Measurements from ENCODE around the gene CLASP1. TPM values are rescaled to one million over a fixed set of nuclear protein-coding genes. Genes with fewer than 3 reads are reported as not detected.

CLASP1 gene
- total RNA-seq, 1 donor from 2014 or later, result 163 TPM

DNA sequence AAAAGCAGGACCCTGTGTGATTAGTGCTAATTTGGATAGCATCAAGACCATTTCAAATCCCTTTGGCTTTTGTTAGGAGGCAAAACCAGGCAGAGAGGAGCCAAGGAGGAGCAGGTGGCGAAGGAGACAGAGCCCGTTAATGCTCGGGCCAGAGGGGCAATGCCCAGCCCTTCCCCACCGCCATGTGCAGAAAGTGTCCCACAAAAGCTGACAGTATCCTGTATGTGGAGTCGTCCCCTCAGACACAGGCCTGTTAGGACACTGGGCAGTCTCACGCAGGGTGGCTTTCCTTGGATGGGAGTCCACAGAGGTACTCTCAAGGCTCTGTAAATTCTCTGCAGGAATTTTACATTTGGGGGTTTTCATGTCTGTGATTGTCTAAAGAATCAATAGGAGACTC is 319.5 kb downstream of the CLASP1 start:
- DNase-seq, result no peak

GRCh38 chr2:121326628-121327027 is 322.6 kb downstream of the CLASP1 start:
- H3K4me3 Mint-ChIP-seq (ENCODE audit: unreplicated experiment), result no peak overlapping the region
- H3K27me3 Mint-ChIP-seq (ENCODE audit: unreplicated experiment), result peaks cover 3% of the 10 kb centered on the region
- no peak for DNase-seq
- TF ChIP-seq, protein P1, sequence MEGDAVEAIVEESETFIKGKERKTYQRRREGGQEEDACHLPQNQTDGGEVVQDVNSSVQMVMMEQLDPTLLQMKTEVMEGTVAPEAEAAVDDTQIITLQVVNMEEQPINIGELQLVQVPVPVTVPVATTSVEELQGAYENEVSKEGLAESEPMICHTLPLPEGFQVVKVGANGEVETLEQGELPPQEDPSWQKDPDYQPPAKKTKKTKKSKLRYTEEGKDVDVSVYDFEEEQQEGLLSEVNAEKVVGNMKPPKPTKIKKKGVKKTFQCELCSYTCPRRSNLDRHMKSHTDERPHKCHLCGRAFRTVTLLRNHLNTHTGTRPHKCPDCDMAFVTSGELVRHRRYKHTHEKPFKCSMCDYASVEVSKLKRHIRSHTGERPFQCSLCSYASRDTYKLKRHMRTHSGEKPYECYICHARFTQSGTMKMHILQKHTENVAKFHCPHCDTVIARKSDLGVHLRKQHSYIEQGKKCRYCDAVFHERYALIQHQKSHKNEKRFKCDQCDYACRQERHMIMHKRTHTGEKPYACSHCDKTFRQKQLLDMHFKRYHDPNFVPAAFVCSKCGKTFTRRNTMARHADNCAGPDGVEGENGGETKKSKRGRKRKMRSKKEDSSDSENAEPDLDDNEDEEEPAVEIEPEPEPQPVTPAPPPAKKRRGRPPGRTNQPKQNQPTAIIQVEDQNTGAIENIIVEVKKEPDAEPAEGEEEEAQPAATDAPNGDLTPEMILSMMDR (IDR thresholded peaks at IDR 0.05; ENCODE audit: partially characterized antibody, unreplicated experiment), result no peak
- H3K36me3 Mint-ChIP-seq (ENCODE audit: unreplicated experiment), result peaks cover 4% of the 10 kb centered on the region
- no peak overlapping the region for H3K27ac Mint-ChIP-seq (ENCODE audit: unreplicated experiment)
- H3K4me1 Mint-ChIP-seq (ENCODE audit: low read depth, unreplicated experiment), result no peaks in the 10 kb centered on the region
- H3K9me3 Mint-ChIP-seq (ENCODE audit: unreplicated experiment), result no peaks in the 10 kb centered on the region

More for the DNA sequence above, 319.5 kb downstream of the CLASP1 start:
- Mint-ChIP-seq H3K27ac (ENCODE audit: unreplicated experiment) (no peak overlapping the region), H3K4me3 (ENCODE audit: unreplicated experiment) (no peak overlapping the region), H3K9me3 (ENCODE audit: unreplicated experiment) (peaks cover 2% of the 10 kb centered on the region), H3K4me1 (ENCODE audit: low read depth, unreplicated experiment) (no peaks in the 10 kb centered on the region), H3K36me3 (ENCODE audit: unreplicated experiment) (peaks cover 9% of the 10 kb centered on the region), H3K27me3 (ENCODE audit: unreplicated experiment) (peaks cover 3% of the 10 kb centered on the region)
- TF ChIP-seq, protein P1 (IDR thresholded peaks at IDR 0.05; ENCODE audit: partially characterized antibody, unreplicated experiment), result no peak

DNA sequence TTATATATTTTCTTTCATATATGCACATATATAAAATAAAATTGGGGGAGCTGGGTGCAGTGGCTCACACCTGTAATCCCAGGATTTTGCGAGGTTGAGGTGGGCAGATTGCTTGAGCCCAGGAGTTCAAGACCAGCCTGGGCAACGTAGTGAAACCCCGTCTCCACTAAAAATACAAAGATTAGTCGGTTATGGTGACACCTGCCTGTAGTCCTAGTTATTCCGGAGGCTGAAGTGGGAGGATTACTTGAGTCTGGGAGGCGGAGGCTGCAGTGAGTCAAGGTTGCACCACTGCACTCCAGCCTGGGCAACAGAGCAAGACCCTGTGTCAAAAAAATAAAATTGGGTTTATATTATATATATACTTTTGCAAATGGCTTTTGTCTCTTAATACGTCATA is 324.7 kb downstream of the CLASP1 start:
- Mint-ChIP-seq H3K4me3 (ENCODE audit: unreplicated experiment) (no peak overlapping the region), H3K27me3 (ENCODE audit: unreplicated experiment) (peaks cover 3% of the 10 kb centered on the region), H3K4me1 (ENCODE audit: low read depth, unreplicated experiment) (no peaks in the 10 kb centered on the region), H3K27ac (ENCODE audit: unreplicated experiment) (no peak overlapping the region), H3K36me3 (ENCODE audit: unreplicated experiment) (no peaks in the 10 kb centered on the region), H3K9me3 (ENCODE audit: unreplicated experiment) (no peaks in the 10 kb centered on the region)
- TF ChIP-seq, protein P1 (IDR thresholded peaks at IDR 0.05; ENCODE audit: partially characterized antibody, unreplicated experiment), result no peak
- DNase-seq, result no peak

DNA sequence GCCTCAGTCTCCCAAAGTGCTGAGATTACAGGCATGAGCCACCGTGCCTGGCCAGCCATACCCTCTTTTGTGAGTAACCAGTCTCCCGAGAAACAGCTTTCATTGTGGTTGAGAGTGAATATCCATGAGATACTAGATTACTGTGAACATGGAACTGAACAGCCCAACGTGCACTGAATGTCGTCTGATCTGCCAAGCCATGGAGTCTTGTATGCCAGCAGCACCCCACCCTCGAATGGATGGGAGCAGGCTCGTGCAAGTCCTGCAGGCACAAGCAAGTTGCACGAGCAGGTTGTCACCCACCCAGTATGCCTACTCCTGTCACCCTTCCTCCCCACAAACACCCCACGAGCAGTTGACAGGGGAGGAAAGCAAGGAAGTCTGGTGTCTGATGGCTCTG is 327.8 kb downstream of the CLASP1 start:
- TF ChIP-seq, protein P1 (IDR thresholded peaks at IDR 0.05; ENCODE audit: partially characterized antibody, unreplicated experiment), result no peak
- Mint-ChIP-seq H3K9me3 (ENCODE audit: unreplicated experiment) (no peaks in the 10 kb centered on the region), H3K4me1 (ENCODE audit: low read depth, unreplicated experiment) (no peaks in the 10 kb centered on the region), H3K4me3 (ENCODE audit: unreplicated experiment) (no peak overlapping the region), H3K27ac (ENCODE audit: unreplicated experiment) (no peak overlapping the region), H3K36me3 (ENCODE audit: unreplicated experiment) (no peaks in the 10 kb centered on the region), H3K27me3 (ENCODE audit: unreplicated experiment) (peaks cover 3% of the 10 kb centered on the region)
- DNase-seq, result no peak

DNA sequence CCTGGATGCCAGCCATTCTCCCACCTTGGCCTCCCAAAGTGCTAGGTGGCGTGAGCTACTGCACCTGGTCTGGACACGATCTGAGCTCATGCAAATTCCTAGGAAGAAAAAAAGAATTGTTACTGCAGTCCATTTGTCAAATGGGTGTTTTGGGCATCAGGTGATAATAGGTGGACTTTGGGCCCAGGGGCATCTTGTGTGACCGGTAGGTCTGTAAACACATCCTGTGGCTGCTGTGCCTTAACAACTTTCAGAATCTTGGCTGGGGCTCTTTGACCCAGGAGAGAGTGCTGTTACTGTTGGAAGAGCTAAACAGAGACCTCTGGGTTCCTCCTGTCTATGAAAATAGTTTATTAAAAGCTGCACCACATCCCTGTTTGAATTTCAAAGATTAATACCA is 329.3 kb downstream of the CLASP1 start:
- H3K36me3 Mint-ChIP-seq (ENCODE audit: unreplicated experiment), result no peaks in the 10 kb centered on the region
- no peaks in the 10 kb centered on the region for H3K4me1 Mint-ChIP-seq (ENCODE audit: low read depth, unreplicated experiment)
- H3K27ac Mint-ChIP-seq (ENCODE audit: unreplicated experiment), result no peak overlapping the region
- TF ChIP-seq, protein P1 (IDR thresholded peaks at IDR 0.05; ENCODE audit: partially characterized antibody, unreplicated experiment), result no peak
- no peaks in the 10 kb centered on the region for H3K9me3 Mint-ChIP-seq (ENCODE audit: unreplicated experiment)
- peaks cover under 1% of the 10 kb centered on the region for H3K27me3 Mint-ChIP-seq (ENCODE audit: unreplicated experiment)
- no peak for DNase-seq
- H3K4me3 Mint-ChIP-seq (ENCODE audit: unreplicated experiment), result no peak overlapping the region

All from glutamatergic neuron (in vitro differentiated cells).